Measurements from ENCODE around the gene HABP2.

Gene HABP2

GRCh38 chr10:113600569-113600968 lies 47.7 kb downstream of the HABP2 start:
- TF ChIP-seq, protein P1, sequence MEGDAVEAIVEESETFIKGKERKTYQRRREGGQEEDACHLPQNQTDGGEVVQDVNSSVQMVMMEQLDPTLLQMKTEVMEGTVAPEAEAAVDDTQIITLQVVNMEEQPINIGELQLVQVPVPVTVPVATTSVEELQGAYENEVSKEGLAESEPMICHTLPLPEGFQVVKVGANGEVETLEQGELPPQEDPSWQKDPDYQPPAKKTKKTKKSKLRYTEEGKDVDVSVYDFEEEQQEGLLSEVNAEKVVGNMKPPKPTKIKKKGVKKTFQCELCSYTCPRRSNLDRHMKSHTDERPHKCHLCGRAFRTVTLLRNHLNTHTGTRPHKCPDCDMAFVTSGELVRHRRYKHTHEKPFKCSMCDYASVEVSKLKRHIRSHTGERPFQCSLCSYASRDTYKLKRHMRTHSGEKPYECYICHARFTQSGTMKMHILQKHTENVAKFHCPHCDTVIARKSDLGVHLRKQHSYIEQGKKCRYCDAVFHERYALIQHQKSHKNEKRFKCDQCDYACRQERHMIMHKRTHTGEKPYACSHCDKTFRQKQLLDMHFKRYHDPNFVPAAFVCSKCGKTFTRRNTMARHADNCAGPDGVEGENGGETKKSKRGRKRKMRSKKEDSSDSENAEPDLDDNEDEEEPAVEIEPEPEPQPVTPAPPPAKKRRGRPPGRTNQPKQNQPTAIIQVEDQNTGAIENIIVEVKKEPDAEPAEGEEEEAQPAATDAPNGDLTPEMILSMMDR (conservative IDR thresholded peaks at IDR 0.05; ENCODE audit: low read depth, low read length) = no peak
- H3K9ac ChIP-seq = no peak overlapping the region
- H3K27me3 ChIP-seq (ENCODE audit: insufficient read depth, low read depth) = no peaks in the 10 kb centered on the region

DNA sequence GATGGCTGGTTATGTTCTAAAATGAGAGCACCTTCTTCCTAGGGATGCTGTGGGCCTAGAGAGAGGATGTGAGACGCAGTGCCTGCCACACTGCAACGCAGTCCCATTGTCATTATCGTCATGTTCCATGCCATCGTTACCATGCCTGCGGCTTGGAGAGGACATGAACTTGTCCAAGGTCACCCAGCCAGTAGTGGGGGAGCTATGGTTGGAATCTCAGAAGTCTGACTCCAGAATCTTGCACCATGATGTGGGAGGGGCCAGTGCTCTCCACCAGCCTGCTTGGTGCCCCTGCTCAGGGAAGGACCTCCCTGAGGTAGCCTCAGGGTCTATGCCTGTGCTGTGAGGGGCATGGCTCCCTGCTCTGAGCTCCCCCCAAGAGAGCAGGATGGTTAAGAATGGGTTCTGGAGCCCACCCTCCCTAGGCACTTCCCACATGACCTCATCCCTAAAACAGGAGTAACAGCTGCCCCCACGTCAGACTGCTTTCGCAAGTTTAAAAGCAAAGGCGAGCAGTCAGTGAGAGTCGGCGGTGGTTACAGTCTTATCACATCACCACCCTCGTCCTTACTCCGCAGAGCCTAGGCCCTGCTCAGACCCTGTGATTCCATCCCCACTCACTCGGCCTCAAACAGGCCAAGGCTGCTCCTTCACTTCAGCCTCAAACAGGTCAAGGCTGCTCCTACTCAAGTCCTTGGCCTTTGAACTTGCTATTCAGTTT lies 50.4 kb downstream of the HABP2 start:
- no peak overlapping the region for H2AFZ ChIP-seq (ENCODE audit: low read depth)
- TF ChIP-seq, protein P1 (conservative IDR thresholded peaks at IDR 0.05; ENCODE audit: low read depth, low read length) = no peak

More at GRCh38 chr10:113600569-113600968, 47.7 kb downstream of the HABP2 start:
- Histone ChIP-seq H3K4me3 (IDR thresholded peaks at IDR 0.05; ENCODE audit: insufficient read depth, low read depth, low read length) (no peak overlapping the region), H3K36me3 (ENCODE audit: insufficient read depth) (no peaks in the 10 kb centered on the region), H3K4me1 (ENCODE audit: low read depth, poor library complexity, severe bottlenecking) (no peaks in the 10 kb centered on the region), H3K4me2 (no peak overlapping the region), H3K79me2 (ENCODE audit: insufficient read depth, low read depth) (no peaks in the 10 kb centered on the region), H4K20me1 (ENCODE audit: insufficient read depth) (no peaks in the 10 kb centered on the region), H2AFZ (ENCODE audit: low read depth) (no peak overlapping the region), H3K27ac (no peak overlapping the region)

DNA sequence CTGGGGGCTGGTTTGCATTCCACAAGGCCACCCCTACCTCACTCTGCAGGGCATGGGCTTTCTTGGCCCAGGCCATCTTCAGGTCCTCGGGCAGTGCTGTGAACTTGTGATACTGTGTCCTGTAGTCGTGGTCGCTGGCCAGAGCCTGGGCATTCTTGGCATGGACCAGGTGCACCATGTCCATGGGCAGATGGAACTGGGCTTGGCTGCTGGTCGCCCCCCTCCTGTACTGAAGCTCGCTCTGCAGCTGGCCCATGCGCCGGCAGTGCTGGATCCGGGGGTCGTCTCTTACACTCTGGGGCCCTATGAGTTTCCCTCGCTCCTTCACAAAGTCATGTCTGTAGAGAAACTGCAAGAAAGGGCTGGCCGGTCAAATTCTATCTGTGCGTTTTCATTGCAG lies 51.7 kb downstream of the HABP2 start:
- TF ChIP-seq, protein P1 (conservative IDR thresholded peaks at IDR 0.05; ENCODE audit: low read depth, low read length) = no peak
- H3K27me3 ChIP-seq (ENCODE audit: insufficient read depth, low read depth) = no peaks in the 10 kb centered on the region
- no peak overlapping the region for H3K27ac ChIP-seq
- H4K20me1 ChIP-seq (ENCODE audit: insufficient read depth) = no peaks in the 10 kb centered on the region
- no peaks in the 10 kb centered on the region for H3K79me2 ChIP-seq (ENCODE audit: insufficient read depth, low read depth)
- H2AFZ ChIP-seq (ENCODE audit: low read depth) = no peak overlapping the region
- no peaks in the 10 kb centered on the region for H3K4me1 ChIP-seq (ENCODE audit: low read depth, poor library complexity, severe bottlenecking)
- H3K9ac ChIP-seq = no peak overlapping the region
- no peak overlapping the region for H3K4me2 ChIP-seq
- no peaks in the 10 kb centered on the region for H3K36me3 ChIP-seq (ENCODE audit: insufficient read depth)
- H3K4me3 ChIP-seq (IDR thresholded peaks at IDR 0.05; ENCODE audit: insufficient read depth, low read depth, low read length) = no peak overlapping the region

More for the DNA sequence above, 50.4 kb downstream of the HABP2 start:
- no peaks in the 10 kb centered on the region for H4K20me1 ChIP-seq (ENCODE audit: insufficient read depth)
- H3K4me2 ChIP-seq = no peak overlapping the region
- H3K27me3 ChIP-seq (ENCODE audit: insufficient read depth, low read depth) = no peaks in the 10 kb centered on the region
- no peak overlapping the region for H3K9ac ChIP-seq
- H3K36me3 ChIP-seq (ENCODE audit: insufficient read depth) = no peaks in the 10 kb centered on the region
- no peaks in the 10 kb centered on the region for H3K4me1 ChIP-seq (ENCODE audit: low read depth, poor library complexity, severe bottlenecking)
- H3K4me3 ChIP-seq (IDR thresholded peaks at IDR 0.05; ENCODE audit: insufficient read depth, low read depth, low read length) = no peak overlapping the region
- H3K79me2 ChIP-seq (ENCODE audit: insufficient read depth, low read depth) = no peaks in the 10 kb centered on the region
- H3K27ac ChIP-seq = no peak overlapping the region

DNA sequence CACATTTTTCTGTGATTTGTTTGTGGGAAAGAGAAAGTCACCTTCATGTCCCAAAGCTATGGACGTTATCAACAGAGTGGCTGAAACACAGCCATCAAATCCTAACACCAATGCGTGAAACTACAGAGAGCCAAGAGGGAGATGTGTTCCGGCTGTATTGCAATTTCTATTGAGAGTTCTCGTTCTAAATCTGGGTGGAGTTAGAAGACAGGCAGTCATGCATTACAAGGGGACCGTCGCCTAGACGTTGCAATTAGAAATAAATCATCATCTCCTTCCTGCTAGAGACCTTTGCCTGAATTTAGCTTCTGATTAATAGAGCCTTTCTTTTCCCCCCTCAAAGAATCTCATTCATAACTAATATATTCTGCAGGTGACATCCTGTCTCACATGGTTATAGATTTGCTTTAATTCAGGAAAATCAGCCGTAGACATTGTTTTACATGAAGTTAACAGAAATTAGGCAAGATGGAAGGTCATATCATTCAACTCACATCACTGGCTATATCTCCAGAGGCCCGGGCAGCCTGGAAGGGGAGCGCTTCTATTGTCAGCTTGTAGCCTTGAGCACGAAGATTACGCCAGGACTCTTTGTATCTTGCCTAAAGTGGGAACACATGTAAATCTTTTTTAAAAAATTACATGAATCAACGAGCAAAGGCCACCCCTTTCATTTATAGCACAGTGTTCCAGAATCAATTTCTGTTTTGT lies 52.6 kb downstream of the HABP2 start:
- Histone ChIP-seq H3K36me3 (ENCODE audit: insufficient read depth) (no peaks in the 10 kb centered on the region), H3K4me3 (IDR thresholded peaks at IDR 0.05; ENCODE audit: insufficient read depth, low read depth, low read length) (no peak overlapping the region), H4K20me1 (ENCODE audit: insufficient read depth) (no peaks in the 10 kb centered on the region), H3K27me3 (ENCODE audit: insufficient read depth, low read depth) (no peaks in the 10 kb centered on the region), H3K4me1 (ENCODE audit: low read depth, poor library complexity, severe bottlenecking) (no peaks in the 10 kb centered on the region), H3K27ac (no peak overlapping the region), H3K9ac (no peak overlapping the region), H2AFZ (ENCODE audit: low read depth) (no peak overlapping the region), H3K4me2 (no peak overlapping the region), H3K79me2 (ENCODE audit: insufficient read depth, low read depth) (no peaks in the 10 kb centered on the region)
- TF ChIP-seq, protein P1 (conservative IDR thresholded peaks at IDR 0.05; ENCODE audit: low read depth, low read length) = no peak
